CD4-positive, alpha-beta T cell treated with Interleukin-2 at 100 ng/mL for 4 hours (primary cell): ENCODE results near the gene GPC2.
A peak's percentile ranks its signal among the peaks of the same experiment; 100 is the strongest.
"Not testable (repeated sequence)": the region's sequence is repeated elsewhere in the genome, so short reads cannot be mapped to it uniquely, and the experiment has no call there.

Source experiments
- DNase-seq: peaks from one replicate; pipeline ENCODE4 v3.0.0-alpha.2; 2020; ENCODE audit warnings: low spot score

Gene GPC2, protein sequence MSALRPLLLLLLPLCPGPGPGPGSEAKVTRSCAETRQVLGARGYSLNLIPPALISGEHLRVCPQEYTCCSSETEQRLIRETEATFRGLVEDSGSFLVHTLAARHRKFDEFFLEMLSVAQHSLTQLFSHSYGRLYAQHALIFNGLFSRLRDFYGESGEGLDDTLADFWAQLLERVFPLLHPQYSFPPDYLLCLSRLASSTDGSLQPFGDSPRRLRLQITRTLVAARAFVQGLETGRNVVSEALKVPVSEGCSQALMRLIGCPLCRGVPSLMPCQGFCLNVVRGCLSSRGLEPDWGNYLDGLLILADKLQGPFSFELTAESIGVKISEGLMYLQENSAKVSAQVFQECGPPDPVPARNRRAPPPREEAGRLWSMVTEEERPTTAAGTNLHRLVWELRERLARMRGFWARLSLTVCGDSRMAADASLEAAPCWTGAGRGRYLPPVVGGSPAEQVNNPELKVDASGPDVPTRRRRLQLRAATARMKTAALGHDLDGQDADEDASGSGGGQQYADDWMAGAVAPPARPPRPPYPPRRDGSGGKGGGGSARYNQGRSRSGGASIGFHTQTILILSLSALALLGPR

DNA sequence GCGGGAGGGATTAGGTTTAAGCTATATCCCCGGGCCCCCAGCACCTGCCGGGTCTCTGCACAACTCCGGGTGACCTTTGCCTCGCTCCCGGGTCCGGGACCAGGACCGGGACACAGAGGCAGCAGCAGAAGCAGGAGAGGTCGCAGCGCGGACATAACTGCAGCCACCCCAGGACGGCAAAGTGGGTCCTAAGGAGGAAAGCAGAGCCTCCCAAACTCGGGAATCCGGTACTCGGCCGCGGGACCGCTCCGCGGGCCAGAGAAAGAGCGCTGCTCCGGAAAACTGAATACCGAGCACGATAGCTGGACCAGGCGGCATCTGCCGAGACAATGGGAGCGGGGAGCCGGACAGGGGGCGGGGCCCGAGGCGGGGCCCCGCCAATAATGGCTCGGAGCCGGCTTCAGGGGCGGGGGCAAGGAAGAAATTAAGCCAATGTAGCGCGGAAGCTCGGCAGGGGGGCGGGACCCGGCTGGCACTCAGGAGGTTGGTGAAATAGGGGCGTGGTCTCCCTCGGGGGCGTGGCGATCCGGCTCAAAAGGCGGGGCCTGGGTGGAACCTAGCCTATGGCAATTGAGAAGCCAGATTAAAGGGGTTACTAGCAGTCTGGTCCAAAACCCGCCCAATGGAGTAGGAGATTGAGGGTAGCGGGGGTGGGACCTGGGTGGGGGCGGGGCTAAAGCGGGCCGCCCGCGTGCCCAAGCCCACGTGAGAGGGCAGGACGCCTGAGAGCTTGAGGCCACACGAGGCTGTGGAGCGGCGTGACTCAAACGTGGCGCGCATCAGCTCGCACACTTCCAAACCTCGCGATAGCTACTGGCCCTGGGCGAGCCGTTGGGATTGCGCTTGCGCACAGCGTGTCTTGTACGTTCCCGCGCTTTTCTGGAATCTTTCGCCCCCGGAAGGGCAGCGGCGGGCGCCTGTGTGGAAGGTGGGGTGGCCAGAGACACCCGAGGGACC, at the start of gene GPC2, which contains the start of gene STAG3:
Gene GPC2 (minus strand): TSS at position 337 of the 957 bp plus-strand sequence. CDS start 182 bp downstream, at position 155.
Gene STAG3 (plus strand): TSS at position 874 of the 957 bp plus-strand sequence. CDS start 2,639 bp downstream, outside the sequence.
- peak; percentile 98 for DNase-seq

DNA sequence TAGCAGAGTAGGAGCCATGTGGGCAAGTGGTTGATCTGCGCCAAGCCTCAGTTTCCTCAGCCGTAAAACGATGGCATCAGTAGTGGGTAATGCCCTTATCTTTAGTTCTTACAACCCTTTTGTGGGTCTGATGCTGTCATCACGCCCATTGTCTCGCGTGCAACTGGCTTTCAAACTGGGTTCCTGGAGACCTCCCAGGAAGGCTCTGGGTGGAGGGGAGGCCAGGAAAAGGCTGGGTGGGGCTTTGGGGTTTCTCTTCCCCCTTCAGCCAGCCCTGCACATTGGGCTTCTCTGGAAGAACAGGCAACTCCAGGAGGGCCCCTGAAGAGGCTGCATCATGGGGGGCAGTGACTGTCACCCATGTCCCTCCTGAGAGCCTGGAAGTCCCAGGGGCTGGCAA, 47.7 kb upstream of the GPC2 start:
- not testable (repeated sequence) for DNase-seq

DNA sequence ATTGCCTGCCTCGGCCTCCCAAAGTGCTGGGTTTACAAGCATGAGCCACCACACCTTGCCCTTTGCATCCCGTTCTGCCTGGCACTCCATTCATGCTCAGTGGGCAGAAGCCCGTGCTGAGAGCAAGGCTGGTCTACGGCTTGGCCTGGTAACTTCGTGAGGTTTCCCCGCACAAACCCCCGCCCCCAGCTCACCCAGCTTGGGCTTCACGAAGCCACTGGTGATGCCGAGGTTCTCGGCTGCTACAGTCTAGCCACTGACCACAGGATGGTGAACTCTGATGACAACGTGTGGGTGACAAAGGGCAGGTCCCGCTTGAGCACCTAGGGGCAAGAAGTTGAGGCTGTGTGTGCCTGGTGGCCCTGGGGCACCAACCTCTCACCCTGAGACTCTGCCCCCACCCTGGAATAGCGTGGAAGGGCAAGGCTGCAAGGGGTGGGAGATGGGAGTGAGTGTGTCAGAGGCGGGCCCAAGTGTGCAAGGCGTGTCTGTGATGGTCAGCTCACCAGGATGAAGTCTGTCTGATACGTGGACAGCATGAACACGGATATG, 46.3 kb upstream of the GPC2 start:
- not testable (repeated sequence) for DNase-seq

DNA sequence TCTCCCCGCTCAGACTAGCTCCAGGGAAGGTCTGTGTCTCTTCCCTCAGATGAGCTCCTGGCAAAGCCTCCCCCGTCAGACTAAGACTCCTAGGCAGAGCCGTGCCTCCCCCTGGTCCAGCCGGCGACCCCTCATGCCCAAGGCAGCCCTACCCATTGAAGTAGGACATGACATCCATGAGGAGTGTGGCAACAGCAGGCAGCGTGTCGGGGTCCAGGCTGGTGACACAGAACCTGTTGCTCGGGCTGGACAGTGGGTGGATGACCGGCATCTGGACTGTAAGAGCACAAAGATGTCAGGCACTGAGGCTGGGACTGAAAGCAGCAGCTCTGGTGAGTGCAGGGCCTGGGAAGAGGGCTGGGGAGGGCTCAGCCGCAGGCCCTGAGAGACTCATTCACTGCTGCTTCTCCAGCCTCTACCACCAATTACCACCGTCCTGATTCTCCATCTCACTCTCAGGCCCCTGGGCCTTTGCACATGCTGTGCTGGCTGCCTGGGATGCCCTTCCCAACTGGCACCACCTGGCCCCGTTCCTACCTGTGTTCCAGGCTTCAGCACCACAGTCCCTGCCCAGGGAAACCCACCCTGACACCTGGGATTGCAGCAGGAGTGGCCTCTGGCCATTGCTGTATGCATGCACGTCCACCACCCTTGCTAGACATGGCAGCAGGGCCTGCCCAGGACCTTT, 45.4 kb upstream of the GPC2 start:
- DNase-seq = no peak

DNA sequence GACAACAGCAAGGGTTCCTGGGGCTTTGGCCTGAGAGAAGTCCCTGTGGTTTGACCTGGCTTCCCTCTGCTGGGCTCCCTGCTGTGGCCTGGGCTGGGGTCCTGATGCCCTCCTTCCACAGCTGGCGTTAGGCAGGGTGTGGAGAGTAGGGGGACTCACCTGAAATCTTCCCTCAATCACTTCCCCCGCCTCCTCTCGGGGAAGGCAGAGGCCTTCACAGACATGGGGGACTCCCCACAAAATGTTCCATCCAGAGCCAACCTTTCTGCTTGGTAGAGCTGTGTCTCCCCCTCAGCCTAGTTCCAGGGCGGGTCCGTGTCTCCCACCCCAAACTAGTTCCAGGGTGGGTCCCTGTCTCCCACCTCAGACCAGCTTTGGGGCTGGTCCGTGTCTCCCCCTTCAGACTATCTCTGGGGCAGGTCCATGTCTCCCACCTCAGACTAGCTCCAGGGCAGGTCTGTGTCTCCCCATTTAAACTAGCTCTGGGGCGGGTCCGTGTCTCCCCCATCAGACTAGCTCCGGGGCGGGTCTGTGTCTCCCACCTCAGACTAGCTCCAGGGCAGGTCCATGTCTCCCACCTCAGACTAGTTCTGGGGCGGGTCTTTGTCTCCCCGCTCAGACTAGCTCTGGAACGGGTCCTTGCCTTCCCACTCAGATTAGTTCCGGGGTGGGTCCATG, 44.7 kb upstream of the GPC2 start:
- DNase-seq = no peak

DNA sequence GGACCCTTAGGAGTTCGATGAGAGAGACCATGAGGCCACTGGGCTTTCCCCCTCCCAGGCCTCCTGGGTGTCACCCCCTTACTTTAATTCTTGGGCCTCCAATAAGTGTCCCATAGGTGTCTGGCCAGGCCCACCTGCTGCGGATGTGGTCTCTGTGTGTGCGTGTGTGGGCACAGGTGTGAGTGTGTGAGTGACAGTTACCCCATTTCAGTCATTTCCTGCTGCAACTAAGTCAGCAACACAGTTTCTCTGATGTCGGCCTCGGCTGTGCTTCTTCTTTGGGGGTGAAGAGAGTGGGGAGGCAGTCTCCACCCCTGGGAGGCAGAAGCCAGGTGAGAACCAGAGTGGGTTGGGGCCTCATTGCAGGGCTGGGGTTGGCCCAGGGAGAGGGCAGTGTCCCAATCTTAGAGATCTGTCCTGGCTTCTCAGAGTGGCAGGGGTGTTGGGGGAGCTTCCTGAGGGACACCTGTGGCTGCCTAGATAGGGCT, 44.1 kb upstream of the GPC2 start:
- peak; percentile 81 for DNase-seq

DNA sequence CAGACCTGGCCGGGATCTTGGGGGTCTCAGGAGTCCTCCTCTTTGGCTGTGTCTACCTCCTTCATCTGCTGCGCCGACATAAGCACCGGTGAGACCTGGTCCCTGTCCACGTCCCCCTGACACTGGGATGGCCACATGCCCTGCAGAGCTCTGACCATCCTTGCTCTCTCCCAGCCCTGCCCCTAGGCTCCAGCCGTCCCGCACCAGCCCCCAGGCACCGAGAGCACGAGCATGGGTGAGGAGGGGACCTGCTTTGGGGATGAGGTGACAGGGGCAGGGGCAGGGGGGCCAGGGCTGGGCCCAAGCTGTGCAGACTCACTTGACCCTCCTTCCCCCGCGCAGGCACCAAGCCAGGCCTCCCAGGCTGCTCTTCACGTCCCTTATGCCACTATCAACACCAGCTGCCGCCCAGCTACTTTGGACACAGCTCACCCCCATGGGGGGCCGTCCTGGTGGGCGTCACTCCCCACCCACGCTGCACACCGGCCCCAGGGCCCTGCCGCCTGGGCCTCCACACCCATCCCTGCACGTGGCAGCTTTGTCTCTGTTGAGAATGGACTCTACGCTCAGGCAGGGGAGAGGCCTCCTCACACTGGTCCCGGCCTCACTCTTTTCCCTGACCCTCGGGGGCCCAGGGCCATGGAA, 43.5 kb upstream of the GPC2 start:
- DNase-seq = no peak

DNA sequence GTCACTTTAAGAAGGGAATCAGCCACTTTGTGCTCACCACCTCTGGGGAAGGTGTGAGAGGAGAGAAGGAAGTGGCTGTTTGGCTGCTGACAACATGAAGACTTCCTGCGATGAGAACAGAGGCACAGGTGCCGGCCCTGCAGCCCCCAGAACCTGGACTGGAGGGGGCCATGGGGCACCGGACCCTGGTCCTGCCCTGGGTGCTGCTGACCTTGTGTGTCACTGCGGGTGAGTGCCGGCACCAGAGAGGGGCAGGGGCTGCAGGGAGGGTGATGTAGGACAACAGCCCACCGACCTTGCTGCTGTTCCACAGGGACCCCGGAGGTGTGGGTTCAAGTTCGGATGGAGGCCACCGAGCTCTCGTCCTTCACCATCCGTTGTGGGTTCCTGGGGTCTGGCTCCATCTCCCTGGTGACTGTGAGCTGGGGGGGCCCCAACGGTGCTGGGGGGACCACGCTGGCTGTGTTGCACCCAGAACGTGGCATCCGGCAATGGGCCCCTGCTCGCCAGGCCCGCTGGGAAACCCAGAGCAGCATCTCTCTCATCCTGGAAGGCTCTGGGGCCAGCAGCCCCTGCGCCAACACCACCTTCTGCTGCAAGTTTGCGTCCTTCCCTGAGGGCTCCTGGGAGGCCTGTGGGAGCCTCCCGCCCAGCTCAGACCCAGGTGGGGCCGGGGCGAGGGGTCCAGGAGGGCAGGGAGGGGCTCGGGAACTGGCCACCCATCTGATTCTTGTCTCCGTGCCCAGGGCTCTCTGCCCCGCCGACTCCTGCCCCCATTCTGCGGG, 42.8 kb upstream of the GPC2 start, which contains the start of gene PVRIG:
Gene PVRIG (plus strand): TSS at position 149 of the 785 bp plus-strand sequence. CDS start 22 bp downstream, at position 171.
- DNase-seq = peak; percentile 26

DNA sequence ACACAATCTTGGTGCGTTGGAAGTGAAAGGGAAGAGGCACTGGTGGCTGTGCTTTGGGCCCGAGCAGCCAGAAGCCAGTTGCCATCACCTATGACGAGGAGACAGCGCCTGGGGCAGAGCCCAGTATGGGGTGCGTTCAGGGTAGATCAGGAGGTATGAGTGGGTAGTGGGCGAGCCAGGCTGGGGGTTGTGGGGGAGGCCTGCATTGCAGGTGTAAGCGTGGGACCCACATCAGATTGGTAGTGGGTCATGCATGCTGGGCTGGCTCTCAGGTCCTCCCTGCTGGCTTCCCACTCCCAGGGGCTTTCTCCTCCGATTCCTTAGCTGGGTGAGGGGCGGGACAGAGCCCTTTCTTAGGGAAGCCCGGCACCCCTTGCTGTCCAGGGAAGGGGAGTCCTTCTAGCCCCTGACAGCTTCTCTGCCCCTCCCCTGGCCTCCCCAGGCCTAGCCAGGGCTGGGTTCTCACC, 42.1 kb upstream of the GPC2 start:
- no peak for DNase-seq

DNA sequence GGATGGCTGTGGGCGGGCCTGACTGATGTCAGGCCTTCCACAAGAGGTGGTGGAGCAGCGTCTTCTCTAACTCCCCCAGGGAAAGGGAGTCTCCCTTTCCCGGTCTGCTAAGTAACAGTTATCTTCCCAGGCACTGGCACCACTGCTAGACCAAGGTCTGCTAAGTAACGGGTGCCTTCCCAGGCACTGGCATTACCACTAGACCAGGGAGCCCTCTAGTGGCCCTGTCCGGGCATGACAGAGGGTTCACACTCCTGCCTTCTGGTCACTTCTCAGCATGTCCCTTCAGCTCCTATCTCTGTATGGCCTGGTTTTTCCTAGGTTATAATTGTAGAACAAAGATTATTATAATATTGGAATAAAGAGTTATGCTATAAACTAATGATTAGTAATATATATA, 40.8 kb upstream of the GPC2 start:
- DNase-seq = peak; percentile 82

DNA sequence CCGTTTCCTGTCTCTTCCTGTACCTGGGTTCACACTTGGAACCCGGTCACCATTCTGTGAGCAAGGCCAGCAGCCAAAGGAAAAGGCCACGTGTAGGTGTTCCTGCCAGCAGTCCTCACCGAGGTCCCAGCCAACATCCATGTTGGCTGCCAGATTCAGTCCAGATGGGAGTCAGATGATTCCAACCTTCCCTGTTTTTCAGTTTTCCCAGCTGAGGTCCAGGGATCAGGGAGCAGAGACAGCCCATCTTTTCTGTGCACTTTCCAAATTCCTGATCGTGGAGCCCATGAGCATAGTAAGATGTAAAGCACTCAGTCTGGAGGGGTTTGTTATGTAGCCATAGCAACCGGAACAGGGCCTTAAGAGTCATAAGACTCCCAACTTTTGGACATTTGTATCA, 38.7 kb upstream of the GPC2 start:
- no peak for DNase-seq

DNA sequence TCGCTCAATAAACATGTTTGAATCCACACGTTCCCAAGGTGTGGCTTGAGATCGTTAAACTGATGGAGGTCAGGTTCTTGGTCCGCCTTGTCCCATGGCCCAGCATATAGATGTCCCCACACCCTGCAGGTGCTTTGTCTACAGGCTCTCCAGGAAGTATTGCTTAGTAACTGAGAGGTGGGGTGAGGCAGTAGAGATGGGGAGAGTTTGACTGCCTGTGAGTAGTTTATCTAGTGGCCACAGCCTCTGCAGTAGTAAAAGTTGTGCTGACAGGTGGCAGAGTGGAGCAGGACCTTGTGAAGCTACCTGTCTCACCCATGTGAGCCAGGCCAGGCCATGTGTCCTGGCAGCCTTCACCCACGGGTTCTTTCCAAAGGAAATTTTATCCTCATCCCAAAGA, 37.2 kb upstream of the GPC2 start:
- DNase-seq = not testable (repeated sequence)

DNA sequence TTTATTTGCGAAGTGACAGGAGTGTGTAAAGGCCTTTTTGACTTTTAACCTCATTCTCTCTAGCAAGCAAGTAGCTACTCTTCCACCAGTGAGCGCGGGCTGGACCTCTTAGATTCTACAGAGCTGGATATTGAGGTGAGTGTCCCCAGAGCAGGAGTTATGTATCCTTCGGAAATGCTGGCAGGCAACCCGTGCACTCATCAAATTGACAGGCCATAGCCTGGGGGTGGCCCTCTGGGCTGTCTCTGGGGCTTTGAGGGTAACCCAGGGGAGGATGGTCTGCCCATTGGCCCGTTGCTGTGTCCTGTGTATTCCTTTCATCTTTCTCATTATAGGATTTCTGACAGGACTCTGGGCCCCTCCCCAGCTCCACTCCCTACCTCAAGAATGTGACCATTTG, 36.5 kb upstream of the GPC2 start:
- DNase-seq = no peak

DNA sequence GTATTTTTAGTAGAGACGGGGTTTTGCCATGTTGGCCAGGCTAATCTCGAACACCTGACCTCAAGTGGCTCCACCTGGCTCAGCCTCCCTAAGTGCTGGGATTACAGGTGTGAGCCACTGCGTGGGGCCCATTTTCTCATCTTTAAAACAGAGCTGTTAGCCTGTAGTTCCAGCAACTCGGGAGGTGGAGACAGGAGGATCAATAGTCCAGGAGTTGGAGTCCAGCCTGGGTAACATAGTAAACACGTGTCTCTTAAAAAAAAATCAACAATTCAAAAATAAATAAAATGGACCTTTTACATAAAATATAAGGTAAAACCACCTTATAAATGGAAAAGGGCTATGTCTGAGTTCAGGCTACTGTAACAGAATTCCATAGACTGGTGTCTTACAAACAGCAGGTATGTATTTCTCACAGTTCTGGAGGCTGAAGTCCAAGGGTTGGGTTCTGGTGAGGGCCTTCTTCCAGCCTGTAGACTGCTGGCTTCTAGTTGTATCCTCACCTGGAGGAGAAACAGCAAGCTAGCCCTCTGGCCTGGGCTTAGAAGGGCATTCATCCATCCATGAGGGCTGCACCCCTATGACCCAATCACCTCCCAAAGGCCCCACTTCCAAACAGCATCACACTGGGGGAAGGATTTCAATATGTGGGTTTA, 35.6 kb upstream of the GPC2 start:
- DNase-seq = no peak

DNA sequence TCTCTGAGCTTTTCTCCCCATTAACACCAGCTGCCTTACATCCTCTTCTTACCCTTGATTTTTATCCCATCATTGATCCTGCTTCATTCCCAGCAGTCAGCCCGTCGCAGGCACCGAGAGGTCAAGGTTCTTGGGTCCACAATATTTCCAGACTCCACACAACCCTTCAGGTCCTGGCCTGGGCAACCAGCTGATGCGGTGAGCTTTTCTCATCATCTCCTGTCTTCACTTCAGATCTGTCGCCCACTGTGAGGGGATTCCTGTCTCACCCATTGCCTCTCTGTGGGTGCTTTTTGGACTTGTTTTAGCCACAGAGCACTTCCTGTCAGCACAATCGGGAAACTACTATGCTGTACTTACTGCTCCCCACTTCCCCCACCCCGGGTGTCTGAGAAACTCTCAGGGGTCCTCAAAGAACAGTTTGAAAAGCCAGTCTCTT, 34.2 kb upstream of the GPC2 start:
- DNase-seq = peak; percentile 40

DNA sequence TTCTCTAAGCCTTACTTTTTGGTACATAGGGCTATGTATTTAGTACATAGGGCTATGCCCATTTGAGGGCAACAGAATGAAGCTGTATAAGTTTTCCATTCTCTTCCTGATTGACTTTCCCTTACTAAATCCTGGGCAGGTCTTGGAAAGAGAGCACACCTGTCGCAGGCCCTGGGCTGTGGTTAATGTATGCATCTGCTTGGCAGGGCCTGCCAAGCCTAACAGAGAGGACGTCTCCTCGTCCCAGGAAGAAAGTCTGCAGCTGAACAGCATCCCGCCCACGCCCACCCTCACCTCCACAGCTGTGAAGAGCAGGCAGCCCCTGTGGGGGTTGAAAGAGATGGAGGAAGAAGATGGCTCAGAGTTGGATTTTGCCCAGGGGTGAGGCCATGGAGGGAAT, 33.6 kb upstream of the GPC2 start:
- no peak for DNase-seq

DNA sequence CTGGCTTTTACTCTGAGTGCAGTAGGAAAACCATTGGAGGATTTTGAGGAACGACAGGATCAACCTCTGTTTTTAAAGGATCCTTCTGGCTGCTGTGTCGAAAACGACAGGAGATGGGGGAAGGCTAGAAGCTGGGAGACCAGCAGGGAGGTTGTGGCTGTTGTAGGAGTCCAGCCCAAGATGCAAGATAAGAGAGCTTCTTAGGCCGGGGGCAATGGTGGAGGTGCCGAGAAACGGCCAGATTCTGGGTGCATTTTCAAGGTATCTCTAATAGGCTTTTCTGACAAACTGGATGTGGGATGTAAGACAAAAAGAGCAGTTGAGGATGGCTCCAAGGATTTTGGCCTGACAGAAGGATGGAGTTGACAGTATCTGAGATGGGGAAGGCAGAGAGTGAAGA, 32.3 kb upstream of the GPC2 start:
- no peak for DNase-seq

DNA sequence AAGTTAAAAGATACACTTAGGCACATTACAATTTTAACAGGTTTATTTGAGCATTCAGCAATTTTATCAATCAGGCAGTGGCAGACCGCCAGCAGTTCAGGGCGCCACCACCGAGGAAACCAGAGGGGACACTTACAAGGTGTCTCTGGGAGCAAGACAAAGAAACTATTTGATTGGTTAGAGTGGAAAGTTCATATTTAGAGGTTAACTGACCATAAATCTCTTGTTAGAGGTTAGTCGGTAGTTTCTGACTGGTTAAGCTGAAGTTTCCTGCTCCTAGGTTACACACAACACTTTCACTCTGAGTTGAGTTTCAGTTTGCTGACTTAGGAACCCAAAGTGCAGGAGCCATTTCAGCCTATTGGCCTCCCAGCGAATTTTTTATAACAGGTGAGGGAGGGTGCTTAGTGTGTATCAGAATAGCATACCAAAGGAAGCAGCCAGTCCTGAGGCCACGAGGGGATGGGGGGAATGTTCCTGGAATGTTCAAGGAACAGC, 31.8 kb upstream of the GPC2 start:
- DNase-seq = peak; percentile 38
